K562 (cell line): ENCODE measurements around the gene COMTD1. TPM values are rescaled to one million over a fixed set of nuclear protein-coding genes. Genes with fewer than 3 reads are reported as not detected.

Experiments used
- ILF3 ChIP-seq: fragments of 450-650 bp; IDR thresholded peaks from 2 replicates; pipeline ENCODE4 v1.6.1; 2018; ENCODE audit warnings: antibody characterized with exemption, mild to moderate bottlenecking, moderate library complexity, borderline replicate concordance
- KAT8 ChIP-seq: fragments of 450-650 bp; IDR thresholded peaks from 2 replicates; pipeline ENCODE4 v1.6.1; 2016; ENCODE audit warnings: low read depth, mild to moderate bottlenecking
- POLR2B ChIP-seq: fragments of 450-650 bp; IDR thresholded peaks from 2 replicates; pipeline ENCODE4 v1.6.1; 2018; ENCODE audit warnings: low read depth; ENCODE audit not compliant: partially characterized antibody
- ZBTB9 ChIP-seq: fragments of 450-650 bp; formaldehyde crosslinking; IDR thresholded peaks from 2 replicates; pipeline ENCODE4 v1.4.0; 2020; ENCODE audit warnings: mild to moderate bottlenecking, moderate library complexity
- ZNF133 ChIP-seq: fragments of 250-450 bp; sonication (Bioruptor Pico); IDR thresholded peaks from 2 replicates; pipeline ENCODE4 v1.4.0; 2020; ENCODE audit warnings: mild to moderate bottlenecking
- polyA plus RNA-seq, 8 experiments: library from polyadenylated mRNA; depleted of rRNA in 4 of 8; stranded (reverse) in 5 of 8; unstranded in 3 of 8; fragments of >200 nt; fragmentation: Nextera tagmentation in 2 of 8; fragmentation: Illumina TruSeq in 1 of 8; extraction: Ambion mirVana in 2 of 8; extraction: Trizol in 1 of 8; gene quantifications; 2 replicates each; pipeline versions ENCODE4 v1.2.1 to v1.2.3, GENCODE V29; 2011 to 2014; ENCODE audit warnings: inconsistent platforms in 1 of 8, missing spikeins in 1 of 8
- total RNA-seq, 7 experiments: library from RNA; depleted of rRNA in 6 of 7; stranded (reverse); fragments of >200 nt in 6 of 7; fragmentation: Illumina TruSeq in 2 of 7; extraction: Trizol in 2 of 7; gene quantifications; 2 replicates each; pipeline versions ENCODE4 v1.2.1 to v1.2.3, GENCODE V29; 2011 to 2021; ENCODE audit warnings: low replicate concordance in 1 of 7
- TF ChIP-seq, protein P1 (sequence below): fragments of 450-650 bp; IDR thresholded peaks from 2 replicates; pipeline ENCODE4 v1.6.1; 2016
- TF ChIP-seq, protein P2 (sequence below), 2 experiments: IDR thresholded peaks in 1 of 2; conservative IDR thresholded peaks in 1 of 2; 2 replicates each; pipeline ENCODE4 v1.6.1; 2016; ENCODE audit warnings: low read depth in 2 of 2, mild to moderate bottlenecking in 1 of 2, missing compliant biosample characterization in 1 of 2, missing genetic modification characterization in 1 of 2, moderate library complexity in 1 of 2

Gene COMTD1
- total and polyA plus RNA-seq, 9 of the 15 experiments (the other 6 are each of a cell fraction or from before 2014, with no cell fraction given), result 0.41 to 112 (median 13.7) TPM

DNA sequence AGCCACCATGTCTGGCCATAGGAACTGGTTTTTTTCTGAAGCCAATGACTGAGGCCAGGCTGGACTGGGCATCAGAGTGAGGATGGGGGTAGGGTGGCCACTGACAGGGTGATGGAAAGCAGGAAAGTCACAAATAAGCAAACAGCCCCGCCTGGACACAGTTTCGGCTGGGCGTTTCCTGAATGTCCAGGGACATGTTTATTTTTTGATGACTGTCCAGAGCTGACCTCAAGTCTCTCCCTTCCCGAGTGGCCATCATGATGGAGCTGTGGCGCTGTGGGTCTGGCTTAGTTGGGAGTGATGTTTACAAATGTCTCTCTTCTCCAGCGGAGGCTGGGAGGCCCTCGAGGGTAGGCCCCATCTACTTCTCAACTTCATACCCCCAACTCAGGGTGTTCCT is 37.1 kb upstream of the COMTD1 start (continued):
- TF ChIP-seq, protein P1, sequence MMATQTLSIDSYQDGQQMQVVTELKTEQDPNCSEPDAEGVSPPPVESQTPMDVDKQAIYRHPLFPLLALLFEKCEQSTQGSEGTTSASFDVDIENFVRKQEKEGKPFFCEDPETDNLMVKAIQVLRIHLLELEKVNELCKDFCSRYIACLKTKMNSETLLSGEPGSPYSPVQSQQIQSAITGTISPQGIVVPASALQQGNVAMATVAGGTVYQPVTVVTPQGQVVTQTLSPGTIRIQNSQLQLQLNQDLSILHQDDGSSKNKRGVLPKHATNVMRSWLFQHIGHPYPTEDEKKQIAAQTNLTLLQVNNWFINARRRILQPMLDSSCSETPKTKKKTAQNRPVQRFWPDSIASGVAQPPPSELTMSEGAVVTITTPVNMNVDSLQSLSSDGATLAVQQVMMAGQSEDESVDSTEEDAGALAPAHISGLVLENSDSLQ, result 0 out of 2 replicates have a peak, but pooled peaks have one; percentile 20
- no peak for TF ChIP-seq ILF3
- no peak for TF ChIP-seq KAT8
- TF ChIP-seq ZBTB9 (CRISPR knock-in tag), result no peak
- TF ChIP-seq ZNF133, result no peak
- no peak for TF ChIP-seq POLR2B
- TF ChIP-seq, protein P2, sequence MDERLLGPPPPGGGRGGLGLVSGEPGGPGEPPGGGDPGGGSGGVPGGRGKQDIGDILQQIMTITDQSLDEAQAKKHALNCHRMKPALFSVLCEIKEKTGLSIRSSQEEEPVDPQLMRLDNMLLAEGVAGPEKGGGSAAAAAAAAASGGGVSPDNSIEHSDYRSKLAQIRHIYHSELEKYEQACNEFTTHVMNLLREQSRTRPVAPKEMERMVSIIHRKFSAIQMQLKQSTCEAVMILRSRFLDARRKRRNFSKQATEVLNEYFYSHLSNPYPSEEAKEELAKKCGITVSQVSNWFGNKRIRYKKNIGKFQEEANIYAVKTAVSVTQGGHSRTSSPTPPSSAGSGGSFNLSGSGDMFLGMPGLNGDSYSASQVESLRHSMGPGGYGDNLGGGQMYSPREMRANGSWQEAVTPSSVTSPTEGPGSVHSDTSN (CRISPR knock-in tag; IDR thresholded peaks at IDR 0.05; ENCODE audit: low read depth), result no peak
- TF ChIP-seq, protein P2 (tag; conservative IDR thresholded peaks at IDR 0.05; ENCODE audit: low read depth), result peak; percentile 64
